ENCODE measurements around the gene PRR15.

DNA sequence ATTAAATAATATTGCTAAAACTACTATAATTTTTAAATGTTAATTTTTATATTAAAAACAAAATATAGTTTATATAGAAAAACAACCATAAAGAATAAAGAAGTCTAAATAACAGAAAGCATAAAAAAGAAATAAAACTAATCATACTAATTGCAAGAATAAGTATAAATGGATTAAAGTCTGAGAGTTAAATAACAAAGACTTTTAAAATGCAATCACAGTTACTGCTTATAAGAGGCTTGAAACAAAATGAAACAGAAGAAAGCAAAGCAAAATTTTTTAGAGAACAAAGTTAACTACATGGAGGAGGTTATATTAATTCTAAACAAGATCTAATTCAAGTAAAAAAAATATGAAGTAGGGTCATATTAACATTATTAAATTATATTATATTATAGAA, 41.1 kb downstream of the PRR15 start:
- TF ChIP-seq, protein P1, sequence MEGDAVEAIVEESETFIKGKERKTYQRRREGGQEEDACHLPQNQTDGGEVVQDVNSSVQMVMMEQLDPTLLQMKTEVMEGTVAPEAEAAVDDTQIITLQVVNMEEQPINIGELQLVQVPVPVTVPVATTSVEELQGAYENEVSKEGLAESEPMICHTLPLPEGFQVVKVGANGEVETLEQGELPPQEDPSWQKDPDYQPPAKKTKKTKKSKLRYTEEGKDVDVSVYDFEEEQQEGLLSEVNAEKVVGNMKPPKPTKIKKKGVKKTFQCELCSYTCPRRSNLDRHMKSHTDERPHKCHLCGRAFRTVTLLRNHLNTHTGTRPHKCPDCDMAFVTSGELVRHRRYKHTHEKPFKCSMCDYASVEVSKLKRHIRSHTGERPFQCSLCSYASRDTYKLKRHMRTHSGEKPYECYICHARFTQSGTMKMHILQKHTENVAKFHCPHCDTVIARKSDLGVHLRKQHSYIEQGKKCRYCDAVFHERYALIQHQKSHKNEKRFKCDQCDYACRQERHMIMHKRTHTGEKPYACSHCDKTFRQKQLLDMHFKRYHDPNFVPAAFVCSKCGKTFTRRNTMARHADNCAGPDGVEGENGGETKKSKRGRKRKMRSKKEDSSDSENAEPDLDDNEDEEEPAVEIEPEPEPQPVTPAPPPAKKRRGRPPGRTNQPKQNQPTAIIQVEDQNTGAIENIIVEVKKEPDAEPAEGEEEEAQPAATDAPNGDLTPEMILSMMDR (IDR thresholded peaks at IDR 0.05), result no peak
- TF ChIP-seq EZH2 (IDR thresholded peaks at IDR 0.05; ENCODE audit: borderline replicate concordance, insufficient read depth, low read depth, low read length, poor library complexity, severe bottlenecking), result no peak
